Panc1 (cell line): Measurements from ENCODE around the gene TMEM45B. TPM values are rescaled to one million over a fixed set of nuclear protein-coding genes. Genes with fewer than 3 reads are reported as not detected.
"Not testable (repeated sequence)": the region's sequence is repeated elsewhere in the genome, so short reads cannot be mapped to it uniquely, and the experiment has no call there.

Experiments
- ATAC-seq: fragments of 200-7000 bp; cut with Tn5 transposase; 2 replicates; pipeline ENCODE4 v1.9.1; 2020; ENCODE audit warnings: mild to moderate bottlenecking, moderate library complexity
- BruUV-seq: library from RNA; stranded (reverse); fragments of 400-500 nt; replicated peaks from 2 replicates; lab custom pipeline; 2021; lab: Mats Ljungman, UMichigan
- CTCF ChIA-PET: fragments of 300-600 bp; sonication (Branson Sonifier 250); formaldehyde crosslinking; loops from one replicate; lab custom pipeline; 2022; ENCODE audit warnings: antibody characterized with exemption; lab: Charles Lee
- POLR2A ChIA-PET: fragments of 300-600 bp; sonication (Branson Sonifier 250); formaldehyde crosslinking; loops from one replicate; lab custom pipeline; 2022; ENCODE audit warnings: antibody characterized with exemption; lab: Charles Lee
- DNase-seq: peaks from one replicate; pipeline ENCODE4 v3.0.0-alpha.2; 2010; ENCODE audit warnings: low read depth, low spot score
- H3K27ac ChIP-seq: 2 replicates; pipeline ENCODE4 v1.5.1; 2011; ENCODE audit warnings: mild to moderate bottlenecking, low read length, inconsistent platforms
- H3K27me3 ChIP-seq: fragments of 200-500 bp; sonication (Bioruptor generic); 2 replicates; pipeline ENCODE4 v1.6.0; 2014; ENCODE audit warnings: low read length, inconsistent platforms; ENCODE audit not compliant: control insufficient read depth, insufficient read depth
- H3K36me3 ChIP-seq: fragments of 200-500 bp; sonication (Bioruptor generic); 2 replicates; pipeline ENCODE4 v1.5.1; 2014; ENCODE audit warnings: inconsistent platforms, mild to moderate bottlenecking, low read length, moderate library complexity; ENCODE audit not compliant: control insufficient read depth, insufficient read depth
- H3K4me1 ChIP-seq: 2 replicates; pipeline ENCODE4 v1.5.1; 2011; ENCODE audit warnings: inconsistent platforms, mild to moderate bottlenecking, low read length, moderate library complexity; ENCODE audit not compliant: control insufficient read depth, insufficient read depth
- H3K4me3 ChIP-seq, 2 experiments: 2 replicates each; pipeline ENCODE4 v1.5.1; 2011 to 2012; ENCODE audit warnings: low read depth in 2 of 2, low read length in 2 of 2, mild to moderate bottlenecking in 2 of 2, inconsistent platforms in 1 of 2, moderate library complexity in 1 of 2
- H3K9me3 ChIP-seq: fragments of 200-500 bp; sonication (Bioruptor generic); 2 replicates; pipeline ENCODE4 v1.5.1; 2014; ENCODE audit warnings: low read depth, mild to moderate bottlenecking, inconsistent platforms, low read length, moderate library complexity; ENCODE audit not compliant: control insufficient read depth, insufficient read depth
- CTCF ChIP-seq: fragments of 450-650 bp; IDR thresholded peaks from 2 replicates; pipeline ENCODE4 v1.5.1; 2017; ENCODE audit warnings: mild to moderate bottlenecking
- POLR2AphosphoS5 ChIP-seq: IDR thresholded peaks from 2 replicates; pipeline ENCODE4 v1.6.1; 2012; ENCODE audit warnings: mild to moderate bottlenecking, low read depth, low read length, moderate library complexity
- REST ChIP-seq, 2 experiments: IDR thresholded peaks; 2 replicates each; pipeline ENCODE4 v1.6.1; 2011 to 2012; ENCODE audit warnings: low read depth in 2 of 2, control low read depth in 1 of 2, low read length in 1 of 2, mild to moderate bottlenecking in 1 of 2, moderate library complexity in 1 of 2; ENCODE audit not compliant: insufficient read depth in 1 of 2
- SIN3A ChIP-seq: IDR thresholded peaks from 2 replicates; pipeline ENCODE4 v1.6.1; 2012; ENCODE audit warnings: low read depth, mild to moderate bottlenecking, low read length, moderate library complexity, borderline replicate concordance; ENCODE audit not compliant: insufficient read depth
- TCF7L2 ChIP-seq: IDR thresholded peaks from 2 replicates; pipeline ENCODE4 v1.6.1; 2011; ENCODE audit warnings: mild to moderate bottlenecking, low read depth, low read length, inconsistent platforms
- in situ Hi-C: cut with HindIII; loops from 2 replicates; pipeline ENCODE4 v1.10.0; 2016; ENCODE audit warnings: low sequenced_read_pairs, low pct_unique_long_range_greater_than_20kb
- intact Hi-C: fragments of 100-400 bp; cut with micrococcal nuclease; formaldehyde crosslinking; loops from one replicate; pipeline ENCODE4 v1.10.0; 2022; ENCODE audit not compliant: unreplicated experiment
- total RNA-seq: library from RNA; stranded (reverse); gene quantifications from one replicate; pipeline ENCODE4 v1.2.1, GENCODE V29; 2021; ENCODE audit not compliant: unreplicated experiment

TMEM45B gene
- total RNA-seq, 1 experiment from 2014 or later, result 2.6 TPM

GRCh38 chr11:129779342-129779741, 36.3 kb upstream of the TMEM45B start:
- ATAC-seq (no peak), DNase-seq (no peak)
- ChIA-PET POLR2A (no interaction called here), CTCF (no interaction called here)
- Histone ChIP-seq H3K36me3 (no peaks in the 10 kb centered on the region), H3K4me3 (no peak overlapping the region), H3K9me3 (no peaks in the 10 kb centered on the region), H3K27ac (no peak overlapping the region), H3K27me3 (no peaks in the 10 kb centered on the region), H3K4me1 (no peaks in the 10 kb centered on the region)
- no peak for TF ChIP-seq POLR2AphosphoS5
- TF ChIP-seq REST (IDR thresholded peaks at IDR 0.05; ENCODE audit: insufficient read depth in 1 of 2, low read depth in 2 of 2, low read length in 1 of 2), result no peak
- no peak for TF ChIP-seq CTCF
- no peak for TF ChIP-seq TCF7L2
- no peak for TF ChIP-seq SIN3A
- intact Hi-C loops, result no loop called here
- BruUV-seq, result no TSS peak
- in situ Hi-C loops, result no loop called here

GRCh38 chr11:129785383-129786111, 30.1 kb upstream of the TMEM45B start:
- H3K27ac ChIP-seq, result no peak overlapping the region
- ChIA-PET POLR2A (no interaction called here), CTCF (interaction anchor here (0.5 kb wide), 2 partner anchors 347 to 862 kb away, joined by 3 to 6 read pairs; no protein-coding TSS in a partner anchor)
- ATAC-seq (peak; percentile 65; the same call in 1 of the 2 replicates), DNase-seq (no peak)
- H3K27me3 ChIP-seq, result peaks cover 5% of the 10 kb centered on the region
- peak; percentile 74 for TF ChIP-seq CTCF
- TF ChIP-seq SIN3A, result no peak
- TF ChIP-seq REST (IDR thresholded peaks at IDR 0.05; ENCODE audit: insufficient read depth in 1 of 2, low read depth in 2 of 2, low read length in 1 of 2), result no peak
- H3K36me3 ChIP-seq, result no peaks in the 10 kb centered on the region
- BruUV-seq, result no TSS peak
- no peak overlapping the region for H3K4me3 ChIP-seq
- intact Hi-C loops, result no loop called here
- H3K4me1 ChIP-seq, result no peaks in the 10 kb centered on the region
- in situ Hi-C loops, result no loop called here
- no peaks in the 10 kb centered on the region for H3K9me3 ChIP-seq

- H3K4me3 ChIP-seq, H3K9me3 ChIP-seq, H3K36me3 ChIP-seq, H3K27me3 ChIP-seq, BruUV-seq, H3K4me1 ChIP-seq, intact Hi-C loops, H3K27ac ChIP-seq, POLR2A ChIA-PET, ATAC-seq, DNase-seq, in situ Hi-C loops: not testable (repeated sequence)
- CTCF ChIA-PET, result interaction anchor here (0.5 kb wide), 1 partner anchor 861 kb away, joined by 3 read pairs; no protein-coding TSS in a partner anchor
Measured at GRCh38 chr11:129786112-129786416, 29.6 kb upstream of the TMEM45B start.
